Ishikawa (cell line): Measurements from ENCODE around the gene TENM3.

Experiments used
- CEBPB ChIP-seq: IDR thresholded peaks from 2 replicates; pipeline ENCODE4 v1.6.1; 2012
- CREB1 ChIP-seq: IDR thresholded peaks from 2 replicates; pipeline ENCODE4 v1.6.1; 2012; ENCODE audit warnings: low read depth
- RAD21 ChIP-seq: IDR thresholded peaks from 2 replicates; pipeline ENCODE4 v1.6.1; 2012; ENCODE audit warnings: low read depth
- REST ChIP-seq: IDR thresholded peaks from 2 replicates; pipeline ENCODE4 v1.6.1; 2012; ENCODE audit warnings: low read depth, mild to moderate bottlenecking
- YY1 ChIP-seq: IDR thresholded peaks from 2 replicates; pipeline ENCODE4 v1.6.1; 2012; ENCODE audit warnings: low read depth
- ZBTB7A ChIP-seq: IDR thresholded peaks from 2 replicates; pipeline ENCODE4 v1.6.1; 2012; ENCODE audit warnings: low read depth

- TF ChIP-seq ZBTB7A (no peak), CREB1 (no peak), CEBPB (no peak), REST (no peak), YY1 (no peak), RAD21 (no peak)
Observed at GRCh38 chr4:182585321-182585720, 342.1 kb downstream of the TENM3 start.
